Hepatocyte (in vitro differentiated cells): ENCODE data around the gene BZW1. TPM values are rescaled to one million over a fixed set of nuclear protein-coding genes. Genes with fewer than 3 reads are reported as not detected.

Experiments used
- DNase-seq: peaks from one replicate; pipeline ENCODE4 v3.0.0-alpha.2; 2016; ENCODE audit warnings: low spot score
- H2AFZ ChIP-seq: fragments of 200-600 bp; sonication (generic); 2 replicates; pipeline ENCODE4 v1.6.0; 2016; ENCODE audit warnings: antibody characterized with exemption, mild to moderate bottlenecking
- H3K27ac ChIP-seq: fragments of 200-600 bp; sonication (generic); 2 replicates; pipeline ENCODE4 v1.5.1; 2016; ENCODE audit warnings: mild to moderate bottlenecking
- H3K27me3 ChIP-seq: fragments of 200-600 bp; sonication (generic); 2 replicates; pipeline ENCODE4 v1.6.1; 2016
- H3K36me3 ChIP-seq: fragments of 200-600 bp; sonication (generic); replicated peaks from 2 replicates; pipeline ENCODE4 v1.5.1; 2016; ENCODE audit warnings: low read depth; ENCODE audit not compliant: insufficient read depth
- H3K4me1 ChIP-seq: fragments of 200-600 bp; sonication (generic); 2 replicates; pipeline ENCODE4 v1.5.1; 2016; ENCODE audit warnings: mild to moderate bottlenecking, moderate library complexity; ENCODE audit not compliant: insufficient read depth
- H3K4me2 ChIP-seq: fragments of 200-600 bp; sonication (generic); 2 replicates; pipeline ENCODE4 v1.6.0; 2016
- H3K4me3 ChIP-seq: fragments of 200-600 bp; sonication (generic); 2 replicates; pipeline ENCODE4 v1.5.1; 2016; ENCODE audit warnings: mild to moderate bottlenecking
- H3K79me2 ChIP-seq: fragments of 200-600 bp; sonication (generic); 2 replicates; pipeline ENCODE4 v1.6.0; 2017; ENCODE audit warnings: mild to moderate bottlenecking
- H3K9me2 ChIP-seq: fragments of 200-600 bp; sonication (generic); replicated peaks from 2 replicates; pipeline ENCODE4 v1.6.0; 2017; ENCODE audit warnings: mild to moderate bottlenecking; ENCODE audit not compliant: insufficient read depth
- H3K9me3 ChIP-seq: fragments of 200-600 bp; sonication (generic); 2 replicates; pipeline ENCODE4 v1.5.1; 2016; ENCODE audit warnings: low read depth, mild to moderate bottlenecking
- H4K20me1 ChIP-seq: fragments of 200-600 bp; sonication (generic); 2 replicates; pipeline ENCODE4 v1.6.0; 2016; ENCODE audit warnings: mild to moderate bottlenecking; ENCODE audit not compliant: insufficient read depth, poor library complexity, severe bottlenecking
- CTCF ChIP-seq: fragments of 200-600 bp; sonication (generic); IDR thresholded peaks from 2 replicates; pipeline ENCODE4 v1.5.1; 2016; ENCODE audit warnings: antibody characterized with exemption, mild to moderate bottlenecking; ENCODE audit not compliant: poor library complexity
- EZH2 ChIP-seq: fragments of 200-600 bp; sonication (generic); IDR thresholded peaks from 2 replicates; pipeline ENCODE4 v1.6.1; 2016; ENCODE audit warnings: antibody characterized with exemption, mild to moderate bottlenecking, borderline replicate concordance
- EZH2phosphoT487 ChIP-seq: fragments of 200-600 bp; sonication (generic); IDR thresholded peaks from one replicate; pipeline ENCODE4 v1.6.1; 2018; ENCODE audit warnings: antibody characterized with exemption, mild to moderate bottlenecking, low read depth, moderate library complexity; ENCODE audit not compliant: unreplicated experiment, severe bottlenecking
- WGBS: methylation state at CpG from one replicate; pipeline ENCODE4 v1.1.6; 2016; ENCODE audit warnings: low lambda C conversion rate; ENCODE audit errors: missing lambda C conversion rate; 5-methylcytosine and 5-hydroxymethylcytosine counted together
- polyA plus RNA-seq: library from polyadenylated mRNA; unstranded; fragments of >200 nt; fragmentation: Nextera tagmentation; extraction: Ambion mirVana; gene quantifications from 2 replicates; pipeline ENCODE4 v1.2.1, GENCODE V29; 2016
- total RNA-seq: library from RNA; depleted of rRNA; stranded (reverse); fragments of >200 nt; gene quantifications from 2 replicates; pipeline ENCODE4 v1.2.3, GENCODE V29; 2014

Gene BZW1
- total and polyA plus RNA-seq, 2 experiments from 2014 or later: 133 to 237 TPM

DNA sequence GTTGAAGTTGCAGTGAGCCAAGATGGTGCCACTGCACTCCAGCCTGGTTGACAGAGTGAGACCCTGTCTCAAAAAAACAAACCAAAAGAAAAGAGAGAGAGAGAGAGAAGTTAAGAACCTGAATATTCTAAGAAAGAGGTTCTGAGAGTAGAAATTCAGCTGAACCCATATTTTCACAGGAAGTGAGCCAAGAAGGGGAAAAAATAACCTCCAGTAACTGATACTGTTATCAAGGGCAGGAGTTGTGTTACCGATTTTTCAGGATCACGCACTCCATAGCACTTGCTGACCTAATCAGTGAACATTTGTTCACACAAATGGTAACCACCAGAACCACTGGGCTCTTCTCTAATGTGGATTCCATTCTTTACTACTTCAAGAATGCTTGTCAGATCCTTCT lies 39.1 kb upstream of the BZW1 start:
- no peak for DNase-seq
- TF ChIP-seq CTCF: no peak
- no peak for TF ChIP-seq EZH2
- TF ChIP-seq EZH2phosphoT487: no peak
- Histone ChIP-seq H3K4me1 (no peaks in the 10 kb centered on the region), H3K9me2 (no peaks in the 10 kb centered on the region), H3K27me3 (no peaks in the 10 kb centered on the region), H2AFZ (no peak overlapping the region), H3K9me3 (no peaks in the 10 kb centered on the region), H3K4me3 (no peak overlapping the region), H3K27ac (no peak overlapping the region), H3K79me2 (no peaks in the 10 kb centered on the region), H3K4me2 (no peak overlapping the region), H3K36me3 (no peaks in the 10 kb centered on the region), H4K20me1 (no peaks in the 10 kb centered on the region)
- 92% methylated on average over 2 of the region's 2 CpGs for WGBS

GRCh38 chr2:200773083-200773482 lies 38.6 kb upstream of the BZW1 start:
- Histone ChIP-seq H3K9me3 (no peaks in the 10 kb centered on the region), H3K36me3 (no peaks in the 10 kb centered on the region), H3K4me3 (no peak overlapping the region), H3K4me2 (no peak overlapping the region), H3K27me3 (no peaks in the 10 kb centered on the region), H3K4me1 (no peaks in the 10 kb centered on the region), H3K9me2 (no peaks in the 10 kb centered on the region), H3K79me2 (no peaks in the 10 kb centered on the region), H3K27ac (no peak overlapping the region), H2AFZ (no peak overlapping the region), H4K20me1 (no peaks in the 10 kb centered on the region)
- WGBS: 100% methylated on average over 1 of the region's 1 CpG
- no peak for TF ChIP-seq EZH2
- no peak for TF ChIP-seq EZH2phosphoT487
- no peak for TF ChIP-seq CTCF
- DNase-seq: no peak

GRCh38 chr2:200774920-200775319 lies 36.8 kb upstream of the BZW1 start:
- no peaks in the 10 kb centered on the region for H3K4me1 ChIP-seq
- no peak overlapping the region for H2AFZ ChIP-seq
- H3K79me2 ChIP-seq: no peaks in the 10 kb centered on the region
- H3K9me3 ChIP-seq: no peaks in the 10 kb centered on the region
- no peak overlapping the region for H3K4me2 ChIP-seq
- 94% methylated on average over 1 of the region's 1 CpG for WGBS
- no peaks in the 10 kb centered on the region for H3K27me3 ChIP-seq
- H3K27ac ChIP-seq: no peak overlapping the region
- no peaks in the 10 kb centered on the region for H3K36me3 ChIP-seq
- no peak for DNase-seq
- no peak for TF ChIP-seq CTCF
- TF ChIP-seq EZH2: no peak
- TF ChIP-seq EZH2phosphoT487: no peak
- no peaks in the 10 kb centered on the region for H4K20me1 ChIP-seq
- H3K4me3 ChIP-seq: no peak overlapping the region
- no peaks in the 10 kb centered on the region for H3K9me2 ChIP-seq

DNA sequence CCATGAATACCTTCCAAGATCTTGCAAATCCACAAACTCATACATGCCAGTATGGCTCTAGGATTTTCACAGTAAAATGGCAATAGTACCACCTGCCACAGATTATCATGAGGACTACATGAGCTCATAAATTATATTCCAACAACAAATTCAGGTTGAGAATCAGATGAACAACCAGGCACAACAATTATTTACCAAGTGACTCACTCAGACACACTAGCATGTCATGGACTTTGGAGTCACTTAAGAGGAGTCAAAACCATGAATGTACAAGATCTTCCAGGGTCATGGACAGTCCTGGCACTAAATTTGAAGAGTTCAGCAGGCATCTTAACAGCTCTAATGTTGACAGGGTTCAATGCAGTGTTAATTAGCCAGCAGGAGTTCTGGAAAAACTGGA lies 34.4 kb upstream of the BZW1 start:
- no peaks in the 10 kb centered on the region for H3K9me2 ChIP-seq
- H3K4me2 ChIP-seq: no peak overlapping the region
- no peaks in the 10 kb centered on the region for H3K9me3 ChIP-seq
- H4K20me1 ChIP-seq: no peaks in the 10 kb centered on the region
- no peaks in the 10 kb centered on the region for H3K79me2 ChIP-seq
- peak overlapping the region; percentile 31 for H3K27ac ChIP-seq
- H3K27me3 ChIP-seq: no peaks in the 10 kb centered on the region
- TF ChIP-seq EZH2phosphoT487 (no peak), CTCF (no peak), EZH2 (no peak)
- DNase-seq: peak; percentile 43
- H3K36me3 ChIP-seq: no peaks in the 10 kb centered on the region
- H3K4me3 ChIP-seq: no peak overlapping the region
- H2AFZ ChIP-seq: no peak overlapping the region
- H3K4me1 ChIP-seq: no peaks in the 10 kb centered on the region
